PC-9 (cell line): ENCODE data around the gene NR6A1. TPM values are rescaled to one million over a fixed set of nuclear protein-coding genes. Genes with fewer than 3 reads are reported as not detected.

Experiments used
- BruUV-seq: library from RNA; stranded (reverse); fragments of 400-500 nt; replicated peaks from 2 replicates; lab custom pipeline; 2021; lab: Mats Ljungman, UMichigan
- CTCF ChIA-PET: fragments of 300-600 bp; sonication (Branson Sonifier 250); formaldehyde crosslinking; loops from one replicate; lab custom pipeline; 2022; ENCODE audit warnings: antibody characterized with exemption; lab: Charles Lee
- POLR2A ChIA-PET: fragments of 300-600 bp; sonication (Branson Sonifier 250); formaldehyde crosslinking; loops from one replicate; lab custom pipeline; 2022; ENCODE audit warnings: antibody characterized with exemption; ENCODE audit not compliant: unreplicated experiment; lab: Charles Lee
- DNase-seq, 2 experiments: peaks; one replicate each; pipeline versions ENCODE4 v3.0.0 to v3.0.0-alpha.2; 2015 to 2022; ENCODE audit warnings: mixed read lengths in 1 of 2
- H2AFZ ChIP-seq: fragments of 200-600 bp; sonication (generic); 2 replicates; pipeline ENCODE4 v1.8.1; 2017; ENCODE audit warnings: antibody characterized with exemption
- H3F3A ChIP-seq: fragments of 200-600 bp; sonication (generic); 2 replicates; pipeline ENCODE4 v1.8.1; 2017; ENCODE audit warnings: antibody characterized with exemption, mild to moderate bottlenecking, low read depth; ENCODE audit not compliant: insufficient read depth
- H3K27ac ChIP-seq: fragments of 200-600 bp; sonication (generic); 2 replicates; pipeline ENCODE4 v1.6.1; 2016; ENCODE audit warnings: mixed run types
- H3K27me3 ChIP-seq: fragments of 200-600 bp; sonication (generic); 2 replicates; pipeline ENCODE4 v1.6.1; 2016; ENCODE audit warnings: low read depth, mixed run types; ENCODE audit not compliant: insufficient read depth
- H3K36me3 ChIP-seq: fragments of 200-600 bp; sonication (generic); 2 replicates; pipeline ENCODE4 v1.6.1; 2016; ENCODE audit warnings: low read depth, mixed run types
- H3K4me1 ChIP-seq: fragments of 200-600 bp; sonication (generic); replicated peaks from 2 replicates; pipeline ENCODE4 v1.6.1; 2016; ENCODE audit warnings: mixed run types; ENCODE audit not compliant: insufficient read depth
- H3K4me2 ChIP-seq: fragments of 200-600 bp; sonication (generic); 2 replicates; pipeline ENCODE4 v1.6.1; 2017; ENCODE audit warnings: mixed run types
- H3K4me3 ChIP-seq: fragments of 200-600 bp; sonication (generic); 2 replicates; pipeline ENCODE4 v1.6.1; 2016; ENCODE audit warnings: mixed run types
- H3K79me2 ChIP-seq: fragments of 200-600 bp; sonication (generic); 2 replicates; pipeline ENCODE4 v1.6.1; 2017; ENCODE audit warnings: low read depth, mixed run types
- H3K9me2 ChIP-seq: fragments of 200-600 bp; sonication (generic); 2 replicates; pipeline ENCODE4 v1.8.1; 2017; ENCODE audit warnings: mild to moderate bottlenecking; ENCODE audit not compliant: insufficient read depth
- H3K9me3 ChIP-seq: fragments of 200-600 bp; sonication (generic); 2 replicates; pipeline ENCODE4 v1.8.1; 2016; ENCODE audit warnings: low read depth; ENCODE audit not compliant: insufficient read depth
- H4K20me1 ChIP-seq: fragments of 200-600 bp; sonication (generic); 2 replicates; pipeline ENCODE4 v1.8.1; 2017; ENCODE audit not compliant: insufficient read depth
- CTCF ChIP-seq: fragments of 200-600 bp; sonication (generic); conservative IDR thresholded peaks from 2 replicates; pipeline ENCODE4 v1.6.1; 2017; ENCODE audit warnings: mixed run types, antibody characterized with exemption, mild to moderate bottlenecking, moderate library complexity
- EZH2 ChIP-seq: fragments of 200-600 bp; sonication (generic); IDR thresholded peaks from 2 replicates; pipeline ENCODE4 v1.8.0; 2017; ENCODE audit warnings: antibody characterized with exemption, low read depth
- intact Hi-C: fragments of 100-400 bp; cut with micrococcal nuclease; formaldehyde crosslinking; loops from one replicate; pipeline ENCODE4 v1.10.0; 2022; ENCODE audit not compliant: unreplicated experiment
- total RNA-seq: library from RNA; stranded (reverse); gene quantifications from 2 replicates; pipeline ENCODE4 v1.2.3, GENCODE V29; 2021

Gene NR6A1
- total RNA-seq, 1 experiment from 2014 or later: 13.0 TPM

- H3K27me3 ChIP-seq: no peaks in the 10 kb centered on the region
- no peak overlapping the region for H3K4me3 ChIP-seq
- peaks cover 23% of the 10 kb centered on the region for H3K4me1 ChIP-seq
- no TSS peak for BruUV-seq
- ChIA-PET POLR2A (no interaction called here), CTCF (no interaction called here)
- 0 out of 2 replicates have a peak, but pooled peaks cover 3% of the 10 kb centered on the region for H3K79me2 ChIP-seq
- H3K4me2 ChIP-seq: no peak overlapping the region
- 0 out of 2 replicates have a peak, but pooled peaks cover 6% of the 10 kb centered on the region for H3K36me3 ChIP-seq
- intact Hi-C loops: loop anchor here (5.0 kb wide), 1 partner anchor 104 kb away; no protein-coding TSS in a partner anchor
- peaks cover 19% of the 10 kb centered on the region; the same call in 1 of the 2 replicates for H3F3A ChIP-seq
- H3K27ac ChIP-seq: no peak overlapping the region
- TF ChIP-seq EZH2 (no peak), CTCF (no peak)
- no peak for DNase-seq
- H3K9me2 ChIP-seq: no peaks in the 10 kb centered on the region
- peaks cover 8% of the 10 kb centered on the region; the same call in 1 of the 2 replicates for H4K20me1 ChIP-seq
- no peak overlapping the region for H2AFZ ChIP-seq
- H3K9me3 ChIP-seq: no peaks in the 10 kb centered on the region
Observed at GRCh38 chr9:124553738-124554137, 217.4 kb downstream of the NR6A1 start.

GRCh38 chr9:124552273-124552605 is 218.9 kb downstream of the NR6A1 start:
- intact Hi-C loops: loop anchor here (5.0 kb wide), 1 partner anchor 105 kb away; no protein-coding TSS in a partner anchor
- ChIA-PET POLR2A (interaction anchor here (0.6 to 0.9 kb wide), 5 partner anchors 14 to 689 kb away, joined by 3 to 7 read pairs (median 3); partner anchors contain the start of gene HSPA5), CTCF (interaction anchor here (0.5 to 3.3 kb wide), 10 partner anchors 8 to 301 kb away, joined by 3 to 34 read pairs (median 4); partner anchors contain the start of gene WDR38)
- Histone ChIP-seq H3K27me3 (no peaks in the 10 kb centered on the region), H3K4me1 (peaks cover 23% of the 10 kb centered on the region), H3F3A (peaks cover 19% of the 10 kb centered on the region; the same call in 1 of the 2 replicates), H3K36me3 (0 out of 2 replicates have a peak, but pooled peaks cover 6% of the 10 kb centered on the region), H3K4me3 (no peak overlapping the region), H2AFZ (no peak overlapping the region), H3K27ac (peak overlapping the region; percentile 45), H3K4me2 (peak overlapping the region; percentile 37), H3K9me2 (no peaks in the 10 kb centered on the region), H4K20me1 (peaks cover 8% of the 10 kb centered on the region; the same call in 1 of the 2 replicates), H3K79me2 (0 out of 2 replicates have a peak, but pooled peaks cover 3% of the 10 kb centered on the region), H3K9me3 (no peaks in the 10 kb centered on the region)
- TF ChIP-seq EZH2: no peak
- TF ChIP-seq CTCF: no peak
- DNase-seq: no peak
- BruUV-seq: no TSS peak

- Histone ChIP-seq H3F3A (peaks cover 19% of the 10 kb centered on the region; the same call in 1 of the 2 replicates), H3K27me3 (no peaks in the 10 kb centered on the region), H3K27ac (peak overlapping the region; percentile 45), H4K20me1 (peaks cover 8% of the 10 kb centered on the region; the same call in 1 of the 2 replicates), H3K4me1 (peaks cover 23% of the 10 kb centered on the region), H2AFZ (no peak overlapping the region), H3K79me2 (0 out of 2 replicates have a peak, but pooled peaks cover 3% of the 10 kb centered on the region), H3K9me3 (no peaks in the 10 kb centered on the region), H3K4me3 (no peak overlapping the region), H3K9me2 (no peaks in the 10 kb centered on the region), H3K4me2 (peak overlapping the region; percentile 37), H3K36me3 (0 out of 2 replicates have a peak, but pooled peaks cover 6% of the 10 kb centered on the region)
- ChIA-PET POLR2A (interaction anchor here (0.5 to 0.9 kb wide), 8 partner anchors 14 to 690 kb away, joined by 3 to 14 read pairs (median 3); partner anchors contain the start of gene HSPA5), CTCF (interaction anchor here (0.5 to 3.3 kb wide), 17 partner anchors 8 to 367 kb away, joined by 3 to 34 read pairs (median 4); partner anchors contain the start of gene WDR38)
- BruUV-seq: no TSS peak
- DNase-seq: peak; percentile 71 to 78
- intact Hi-C loops: loop anchor here (1.0 to 5.0 kb wide), 4 partner anchors 66 to 220 kb away; partner anchors contain the start of gene NR6A1
- TF ChIP-seq CTCF: peak; percentile 78
- no peak for TF ChIP-seq EZH2
Observed at GRCh38 chr9:124551472-124552272, 219.4 kb downstream of the NR6A1 start.
